ENCODE results near the gene GALNT14. TPM values are rescaled to one million over a fixed set of nuclear protein-coding genes. Genes with fewer than 3 reads are reported as not detected.

Gene GALNT14
- total and polyA plus RNA-seq, 10 of the 15 experiments (the other 5 are each of a cell fraction or from before 2014, with no cell fraction given): 3.7 to 17.8 (median 6.0) TPM

DNA sequence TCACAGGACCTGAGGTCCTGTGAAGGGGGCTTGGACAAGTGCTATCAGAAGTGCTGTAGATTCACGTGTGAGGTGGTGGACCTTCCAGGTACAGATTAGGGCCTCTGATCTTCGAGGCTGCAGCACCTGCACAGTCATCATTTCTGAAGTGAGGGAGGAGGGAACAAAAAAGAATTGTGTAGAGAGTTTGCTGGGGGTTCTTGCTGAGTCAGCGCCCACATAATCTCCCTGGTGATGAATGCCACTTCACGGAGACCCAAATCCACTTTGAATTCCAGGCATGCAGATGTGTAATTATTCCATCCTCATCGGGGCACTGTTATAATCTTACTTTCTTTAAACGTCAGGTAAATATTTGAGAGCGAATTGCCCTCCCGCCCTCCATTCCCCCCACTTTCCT is 202.4 kb downstream of the GALNT14 start:
- Histone ChIP-seq H4K20me1 (ENCODE audit: control insufficient read depth, insufficient read depth) (no peaks in the 10 kb centered on the region), H3K4me3 (no peak overlapping the region), H3K9me3 (replicated peaks; ENCODE audit: control insufficient read depth, insufficient read depth, low read length) (no peaks in the 10 kb centered on the region), H3K4me1 (ENCODE audit: control insufficient read depth, insufficient read depth, low read length) (no peaks in the 10 kb centered on the region; the same call in 1 of the 2 replicates), H2AFZ (ENCODE audit: control insufficient read depth, low read depth, low read length) (no peak overlapping the region), H3K27ac (ENCODE audit: control insufficient read depth, insufficient read depth) (no peak overlapping the region), H3K79me2 (ENCODE audit: control insufficient read depth, insufficient read depth, low read length) (no peaks in the 10 kb centered on the region), H3K9ac (ENCODE audit: control insufficient read depth, insufficient read depth, low read length) (no peak overlapping the region), H3K4me2 (ENCODE audit: control insufficient read depth, insufficient read depth) (no peak overlapping the region), H3K27me3 (replicated peaks in 1 of 2; ENCODE audit: control insufficient read depth in 2 of 2, insufficient read depth in 2 of 2, low read length in 1 of 2) (no peaks in the 10 kb centered on the region), H3K36me3 (ENCODE audit: control insufficient read depth in 2 of 2, insufficient read depth in 2 of 2, low read length in 1 of 2) (no peaks in the 10 kb centered on the region)
- FAIRE-seq: no peak
- in situ Hi-C loops (cut with MboI) (no loop called here), intact Hi-C loops (cut with micrococcal nuclease; ENCODE audit: unreplicated experiment) (no loop called here)
- ChIA-PET CTCF (no interaction called here), RAD21 (ENCODE audit: unreplicated experiment) (no interaction called here), SMC1A (ENCODE audit: uncharacterized antibody, unreplicated experiment) (no interaction called here), POLR2A (no interaction called here)
- WGBS (ENCODE audit: insufficient coverage, insufficient replicate concordance, low lambda C conversion rate, missing lambda C conversion rate): 22% methylated on average over 8 of the region's 8 CpGs
- no peak for DNase-seq (ENCODE audit: low read depth, low spot score)
- no TSS peak for BruUV-seq (replicated peaks)
- no peak for TF ChIP-seq NR2F1 (conservative IDR thresholded peaks at IDR 0.05)
- TF ChIP-seq BCL11A (IDR thresholded peaks at IDR 0.05; ENCODE audit: low read depth, low read length): no peak
- TF ChIP-seq KDM1A (IDR thresholded peaks at IDR 0.05; ENCODE audit: borderline replicate concordance): no peak
- TF ChIP-seq RAD51 (IDR thresholded peaks at IDR 0.05): no peak
- TF ChIP-seq MTA2 (IDR thresholded peaks at IDR 0.05; ENCODE audit: low read depth): no peak
- TF ChIP-seq NFYA (IDR thresholded peaks at IDR 0.05; ENCODE audit: borderline replicate concordance, low read depth, low read length): no peak
- TF ChIP-seq ASH2L (IDR thresholded peaks at IDR 0.05; ENCODE audit: borderline replicate concordance, low read depth): no peak
- TF ChIP-seq, protein P1, sequence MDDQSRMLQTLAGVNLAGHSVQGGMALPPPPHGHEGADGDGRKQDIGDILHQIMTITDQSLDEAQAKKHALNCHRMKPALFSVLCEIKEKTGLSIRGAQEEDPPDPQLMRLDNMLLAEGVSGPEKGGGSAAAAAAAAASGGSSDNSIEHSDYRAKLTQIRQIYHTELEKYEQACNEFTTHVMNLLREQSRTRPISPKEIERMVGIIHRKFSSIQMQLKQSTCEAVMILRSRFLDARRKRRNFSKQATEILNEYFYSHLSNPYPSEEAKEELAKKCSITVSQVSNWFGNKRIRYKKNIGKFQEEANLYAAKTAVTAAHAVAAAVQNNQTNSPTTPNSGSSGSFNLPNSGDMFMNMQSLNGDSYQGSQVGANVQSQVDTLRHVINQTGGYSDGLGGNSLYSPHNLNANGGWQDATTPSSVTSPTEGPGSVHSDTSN (IDR thresholded peaks at IDR 0.05; ENCODE audit: insufficient replicate concordance, low read depth, low read length): no peak
- TF ChIP-seq, protein P2, sequence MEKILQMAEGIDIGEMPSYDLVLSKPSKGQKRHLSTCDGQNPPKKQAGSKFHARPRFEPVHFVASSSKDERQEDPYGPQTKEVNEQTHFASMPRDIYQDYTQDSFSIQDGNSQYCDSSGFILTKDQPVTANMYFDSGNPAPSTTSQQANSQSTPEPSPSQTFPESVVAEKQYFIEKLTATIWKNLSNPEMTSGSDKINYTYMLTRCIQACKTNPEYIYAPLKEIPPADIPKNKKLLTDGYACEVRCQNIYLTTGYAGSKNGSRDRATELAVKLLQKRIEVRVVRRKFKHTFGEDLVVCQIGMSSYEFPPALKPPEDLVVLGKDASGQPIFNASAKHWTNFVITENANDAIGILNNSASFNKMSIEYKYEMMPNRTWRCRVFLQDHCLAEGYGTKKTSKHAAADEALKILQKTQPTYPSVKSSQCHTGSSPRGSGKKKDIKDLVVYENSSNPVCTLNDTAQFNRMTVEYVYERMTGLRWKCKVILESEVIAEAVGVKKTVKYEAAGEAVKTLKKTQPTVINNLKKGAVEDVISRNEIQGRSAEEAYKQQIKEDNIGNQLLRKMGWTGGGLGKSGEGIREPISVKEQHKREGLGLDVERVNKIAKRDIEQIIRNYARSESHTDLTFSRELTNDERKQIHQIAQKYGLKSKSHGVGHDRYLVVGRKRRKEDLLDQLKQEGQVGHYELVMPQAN (conservative IDR thresholded peaks at IDR 0.05): no peak
- TF ChIP-seq ATF7 (IDR thresholded peaks at IDR 0.05; ENCODE audit: low read depth): no peak
- TF ChIP-seq, protein P3, sequence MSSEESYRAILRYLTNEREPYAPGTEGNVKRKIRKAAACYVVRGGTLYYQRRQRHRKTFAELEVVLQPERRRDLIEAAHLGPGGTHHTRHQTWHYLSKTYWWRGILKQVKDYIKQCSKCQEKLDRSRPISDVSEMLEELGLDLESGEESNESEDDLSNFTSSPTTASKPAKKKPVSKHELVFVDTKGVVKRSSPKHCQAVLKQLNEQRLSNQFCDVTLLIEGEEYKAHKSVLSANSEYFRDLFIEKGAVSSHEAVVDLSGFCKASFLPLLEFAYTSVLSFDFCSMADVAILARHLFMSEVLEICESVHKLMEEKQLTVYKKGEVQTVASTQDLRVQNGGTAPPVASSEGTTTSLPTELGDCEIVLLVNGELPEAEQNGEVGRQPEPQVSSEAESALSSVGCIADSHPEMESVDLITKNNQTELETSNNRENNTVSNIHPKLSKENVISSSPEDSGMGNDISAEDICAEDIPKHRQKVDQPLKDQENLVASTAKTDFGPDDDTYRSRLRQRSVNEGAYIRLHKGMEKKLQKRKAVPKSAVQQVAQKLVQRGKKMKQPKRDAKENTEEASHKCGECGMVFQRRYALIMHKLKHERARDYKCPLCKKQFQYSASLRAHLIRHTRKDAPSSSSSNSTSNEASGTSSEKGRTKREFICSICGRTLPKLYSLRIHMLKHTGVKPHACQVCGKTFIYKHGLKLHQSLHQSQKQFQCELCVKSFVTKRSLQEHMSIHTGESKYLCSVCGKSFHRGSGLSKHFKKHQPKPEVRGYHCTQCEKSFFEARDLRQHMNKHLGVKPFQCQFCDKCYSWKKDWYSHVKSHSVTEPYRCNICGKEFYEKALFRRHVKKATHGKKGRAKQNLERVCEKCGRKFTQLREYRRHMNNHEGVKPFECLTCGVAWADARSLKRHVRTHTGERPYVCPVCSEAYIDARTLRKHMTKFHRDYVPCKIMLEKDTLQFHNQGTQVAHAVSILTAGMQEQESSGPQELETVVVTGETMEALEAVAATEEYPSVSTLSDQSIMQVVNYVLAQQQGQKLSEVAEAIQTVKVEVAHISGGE (CRISPR knock-in tag; IDR thresholded peaks at IDR 0.05): no peak
- ATAC-seq: no peak
